Caco-2 (cell line): ENCODE results near the gene SSUH2. TPM values are rescaled to one million over a fixed set of nuclear protein-coding genes. Genes with fewer than 3 reads are reported as not detected.

Experiments used
- BruUV-seq: library from RNA; stranded (reverse); fragments of 400-500 nt; replicated peaks from 2 replicates; lab custom pipeline; 2021; lab: Mats Ljungman, UMichigan
- CTCF ChIA-PET: fragments of 300-600 bp; sonication (Branson Sonifier 250); formaldehyde crosslinking; loops from one replicate; lab custom pipeline; 2022; ENCODE audit warnings: antibody characterized with exemption; lab: Charles Lee
- POLR2A ChIA-PET: fragments of 300-600 bp; sonication (Branson Sonifier 250); formaldehyde crosslinking; loops from one replicate; lab custom pipeline; 2022; ENCODE audit warnings: antibody characterized with exemption; lab: Charles Lee
- DNase-seq, 2 experiments: peaks; one replicate each; pipeline versions ENCODE4 v3.0.0 to v3.0.0-alpha.2; 2020 to 2022
- H3K27me3 ChIP-seq: replicated peaks from 2 replicates; pipeline ENCODE4 v1.6.0; 2011; ENCODE audit warnings: low read length; ENCODE audit not compliant: control insufficient read depth, insufficient read depth
- H3K36me3 ChIP-seq: 2 replicates; pipeline ENCODE4 v1.5.1; 2011; ENCODE audit warnings: low read length; ENCODE audit not compliant: control insufficient read depth, insufficient read depth
- H3K4me1 ChIP-seq: fragments of 250-450 bp; sonication (Bioruptor Pico); 2 replicates; pipeline ENCODE4 v1.5.1; 2020; ENCODE audit warnings: mild to moderate bottlenecking
- H3K4me3 ChIP-seq: 2 replicates; pipeline ENCODE4 v1.5.1; 2011; ENCODE audit warnings: low read depth, mild to moderate bottlenecking, control low read depth, low read length
- H3K9me3 ChIP-seq: fragments of 250-450 bp; sonication (Bioruptor Pico); 2 replicates; pipeline ENCODE4 v1.5.1; 2020; ENCODE audit warnings: mild to moderate bottlenecking, moderate library complexity
- H3K27ac Mint-ChIP-seq: one replicate; pipeline ENCODE4 v1.8.0; 2022; ENCODE audit warnings: mixed read lengths; ENCODE audit not compliant: unreplicated experiment
- H3K27me3 Mint-ChIP-seq: one replicate; pipeline ENCODE4 v1.8.0; 2022; ENCODE audit warnings: mixed read lengths; ENCODE audit not compliant: insufficient read depth, unreplicated experiment
- H3K36me3 Mint-ChIP-seq: one replicate; pipeline ENCODE4 v1.8.0; 2022; ENCODE audit warnings: mild to moderate bottlenecking, mixed read lengths; ENCODE audit not compliant: insufficient read depth, unreplicated experiment
- H3K4me1 Mint-ChIP-seq: one replicate; pipeline ENCODE4 v1.8.0; 2022; ENCODE audit warnings: low read depth, mixed read lengths; ENCODE audit not compliant: unreplicated experiment
- H3K4me3 Mint-ChIP-seq: one replicate; pipeline ENCODE4 v1.8.0; 2022; ENCODE audit warnings: mild to moderate bottlenecking, moderate library complexity, mixed read lengths; ENCODE audit not compliant: unreplicated experiment
- H3K9me3 Mint-ChIP-seq: one replicate; pipeline ENCODE4 v1.8.0; 2022; ENCODE audit warnings: mixed read lengths; ENCODE audit not compliant: unreplicated experiment
- CTCF ChIP-seq, 2 experiments: fragments of 200-600 bp in 1 of 2; IDR thresholded peaks; 1 replicate in 1 of 2; 2 replicates in 1 of 2; pipeline versions ENCODE4 v1.5.1 to v1.8.0; 2011 to 2022; ENCODE audit warnings: antibody characterized with exemption in 1 of 2, control low read depth in 1 of 2, inconsistent platforms in 1 of 2, low read depth in 1 of 2, low read length in 1 of 2, mild to moderate bottlenecking in 1 of 2, moderate library complexity in 1 of 2; ENCODE audit not compliant: insufficient read depth in 1 of 2, severe bottlenecking in 1 of 2, unreplicated experiment in 1 of 2
- intact Hi-C: fragments of 100-400 bp; cut with micrococcal nuclease; formaldehyde crosslinking; loops from one replicate; pipeline ENCODE4 v1.10.0; 2022; ENCODE audit not compliant: unreplicated experiment
- total RNA-seq: library from RNA; stranded (reverse); gene quantifications from 2 replicates; pipeline ENCODE4 v1.2.3, GENCODE V29; 2022

SSUH2 gene
- total RNA-seq, 1 experiment from 2014 or later = 9.4 TPM

DNA sequence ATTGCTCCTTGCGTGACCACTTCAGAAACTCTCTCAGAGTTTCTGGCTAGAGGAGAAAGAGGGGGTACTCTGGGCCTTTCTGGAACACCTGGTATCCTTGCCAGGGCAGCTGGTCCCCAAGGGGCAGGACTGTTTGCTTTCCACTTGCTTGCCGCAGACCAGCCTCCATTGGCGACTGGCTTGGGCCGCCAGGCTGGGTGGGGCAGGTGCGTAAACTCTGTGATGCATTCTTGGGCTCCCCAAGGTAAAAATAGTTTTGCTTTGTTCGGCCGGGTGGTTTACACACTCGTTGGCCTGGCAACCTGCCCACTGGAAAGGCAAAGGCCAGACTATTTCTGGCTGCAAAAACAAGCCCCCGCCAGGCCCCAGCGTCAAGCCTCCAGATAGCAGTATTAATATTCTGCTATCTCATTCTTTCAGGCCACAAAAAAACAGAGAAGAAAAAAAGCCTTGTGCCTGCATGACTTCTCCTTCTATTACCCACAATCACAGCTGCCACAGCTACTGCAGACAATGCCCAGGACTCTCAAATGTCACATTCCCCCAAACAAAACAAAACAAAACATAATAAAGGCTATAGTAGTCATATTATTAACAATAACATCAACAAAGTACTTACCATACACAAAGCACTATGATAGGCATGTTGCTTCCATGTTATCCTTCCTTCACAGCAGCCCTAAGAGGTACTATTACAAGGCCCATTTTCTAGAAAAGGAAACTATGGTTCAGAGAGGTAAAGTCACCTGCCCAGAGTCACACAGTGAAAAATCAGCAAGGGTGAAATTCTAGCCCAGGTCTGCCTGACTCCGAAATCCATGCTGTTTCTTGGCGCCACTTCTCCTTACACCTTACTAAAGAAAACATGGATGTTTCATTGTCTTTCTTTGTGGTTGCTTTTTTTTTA lies 14.0 kb upstream of the SSUH2 start:
- Mint-ChIP-seq H3K4me1 (peaks cover 49% of the 10 kb centered on the region), H3K9me3 (no peaks in the 10 kb centered on the region), H3K27ac (peak overlapping the region; percentile 84), H3K4me3 (peak overlapping the region; percentile 7), H3K36me3 (peaks cover 14% of the 10 kb centered on the region), H3K27me3 (no peaks in the 10 kb centered on the region)
- H3K4me1 ChIP-seq = peaks cover 76% of the 10 kb centered on the region
- no TSS peak for BruUV-seq
- intact Hi-C loops = loop anchor here (5.0 kb wide), 1 partner anchor 171 kb away; no protein-coding TSS in a partner anchor
- peak; percentile 81 for DNase-seq
- no peaks in the 10 kb centered on the region for H3K27me3 ChIP-seq
- POLR2A ChIA-PET = no interaction called here
- H3K4me3 ChIP-seq = no peak overlapping the region
- CTCF ChIA-PET = no interaction called here
- TF ChIP-seq CTCF (IDR thresholded peaks at IDR 0.05; ENCODE audit: insufficient read depth in 1 of 2, low read depth in 1 of 2, low read length in 1 of 2, severe bottlenecking in 1 of 2, unreplicated experiment in 1 of 2) = no peak
- no peaks in the 10 kb centered on the region for H3K36me3 ChIP-seq
- 0 out of 2 replicates have a peak, but pooled peaks cover 3% of the 10 kb centered on the region for H3K9me3 ChIP-seq

GRCh38 chr3:8657804-8658305 lies 13.3 kb upstream of the SSUH2 start:
- Mint-ChIP-seq H3K4me1 (peaks cover 46% of the 10 kb centered on the region), H3K36me3 (peaks cover 14% of the 10 kb centered on the region), H3K4me3 (no peak overlapping the region), H3K27me3 (no peaks in the 10 kb centered on the region), H3K27ac (peak overlapping the region; percentile 84), H3K9me3 (no peaks in the 10 kb centered on the region)
- no TSS peak for BruUV-seq
- TF ChIP-seq CTCF (IDR thresholded peaks at IDR 0.05; ENCODE audit: insufficient read depth in 1 of 2, low read depth in 1 of 2, low read length in 1 of 2, severe bottlenecking in 1 of 2, unreplicated experiment in 1 of 2) = no peak
- no peak overlapping the region for H3K4me3 ChIP-seq
- no peaks in the 10 kb centered on the region for H3K27me3 ChIP-seq
- POLR2A ChIA-PET = no interaction called here
- intact Hi-C loops = loop anchor here (5.0 kb wide), 1 partner anchor 171 kb away; no protein-coding TSS in a partner anchor
- CTCF ChIA-PET = no interaction called here
- peaks cover 71% of the 10 kb centered on the region for H3K4me1 ChIP-seq
- H3K36me3 ChIP-seq = no peaks in the 10 kb centered on the region
- no peak for DNase-seq
- peaks cover 6% of the 10 kb centered on the region; the same call in 1 of the 2 replicates for H3K9me3 ChIP-seq

GRCh38 chr3:8656240-8656639 lies 11.6 kb upstream of the SSUH2 start:
- no peaks in the 10 kb centered on the region for H3K27me3 ChIP-seq
- H3K4me3 ChIP-seq = no peak overlapping the region
- Mint-ChIP-seq H3K27me3 (no peaks in the 10 kb centered on the region), H3K4me1 (peaks cover 43% of the 10 kb centered on the region), H3K36me3 (peaks cover 8% of the 10 kb centered on the region), H3K27ac (peak overlapping the region; percentile 89), H3K9me3 (no peaks in the 10 kb centered on the region), H3K4me3 (no peak overlapping the region)
- H3K36me3 ChIP-seq = no peaks in the 10 kb centered on the region
- BruUV-seq = no TSS peak
- H3K4me1 ChIP-seq = peaks cover 71% of the 10 kb centered on the region
- no peak for TF ChIP-seq CTCF (IDR thresholded peaks at IDR 0.05; ENCODE audit: insufficient read depth in 1 of 2, low read depth in 1 of 2, low read length in 1 of 2, severe bottlenecking in 1 of 2, unreplicated experiment in 1 of 2)
- CTCF ChIA-PET = no interaction called here
- no peak for DNase-seq
- intact Hi-C loops = loop anchor here (5.0 kb wide), 1 partner anchor 169 kb away; no protein-coding TSS in a partner anchor
- peaks cover 6% of the 10 kb centered on the region; the same call in 1 of the 2 replicates for H3K9me3 ChIP-seq
- POLR2A ChIA-PET = no interaction called here
